Endothelial cell of umbilical vein (primary cell): Measurements from ENCODE around the gene PHB1. TPM values are rescaled to one million over a fixed set of nuclear protein-coding genes. Genes with fewer than 3 reads are reported as not detected.
A peak's percentile ranks its signal among the peaks of the same experiment; 100 is the strongest.

Source experiments
- BruUV-seq: library from RNA; stranded (reverse); fragments of 400-500 nt; replicated peaks from 2 replicates; lab custom pipeline; 2021; lab: Mats Ljungman, UMichigan
- CTCF ChIA-PET: fragments of 300-600, 350-600 bp; sonication (Branson Sonifier 250); formaldehyde crosslinking; loops from one replicate; lab custom pipeline; 2021; ENCODE audit warnings: antibody characterized with exemption, inconsistent platforms; lab: Charles Lee
- POLR2A ChIA-PET: fragments of 300-600, 350-600 bp; sonication (Branson Sonifier 250); formaldehyde crosslinking; loops from one replicate; lab custom pipeline; 2021; ENCODE audit warnings: antibody characterized with exemption, inconsistent platforms; lab: Charles Lee
- DNase-seq: peaks from one replicate; pipeline ENCODE4 v3.0.0-alpha.2; 2011; ENCODE audit warnings: low read depth, low spot score
- FAIRE-seq: peaks from 2 replicates; lab custom pipeline; 2011; peaks lifted over from hg19 to GRCh38; lab: Jason Lieb, UNC
- H2AFZ ChIP-seq: 2 replicates; pipeline ENCODE4 v1.6.0; 2012; ENCODE audit warnings: low read depth, low read length, control low read depth, inconsistent platforms
- H3K27ac ChIP-seq: 2 replicates; pipeline ENCODE4 v1.5.1; 2011; ENCODE audit warnings: low read depth, mild to moderate bottlenecking, control low read depth, low read length, moderate library complexity; ENCODE audit not compliant: insufficient read depth
- H3K27me3 ChIP-seq, 2 experiments: 2 replicates each; pipeline versions ENCODE4 v1.6.0 to v1.6.1; 2011; ENCODE audit warnings: low read length in 2 of 2, mixed read lengths in 1 of 2; ENCODE audit not compliant: control insufficient read depth in 2 of 2, insufficient read depth in 2 of 2
- H3K36me3 ChIP-seq, 2 experiments: 2 replicates in 1 of 2; 3 replicates in 1 of 2; pipeline ENCODE4 v1.5.1; 2011; ENCODE audit warnings: low read length in 2 of 2, mild to moderate bottlenecking in 1 of 2, moderate library complexity in 1 of 2; ENCODE audit not compliant: control insufficient read depth in 2 of 2, insufficient read depth in 2 of 2; ENCODE audit errors: extremely low read depth in 1 of 2
- H3K4me1 ChIP-seq: 3 replicates; pipeline ENCODE4 v1.5.1; 2011; ENCODE audit warnings: mild to moderate bottlenecking, low read length; ENCODE audit not compliant: control insufficient read depth, insufficient read depth; ENCODE audit errors: extremely low read depth
- H3K4me2 ChIP-seq: 2 replicates; pipeline ENCODE4 v1.6.1; 2011; ENCODE audit warnings: low read length, control low read depth, mixed read lengths; ENCODE audit not compliant: insufficient read depth
- H3K4me3 ChIP-seq, 3 experiments: fragments of 200-600 bp in 1 of 3; sonication (generic), shearing (Covaris generic) in 1 of 3; replicated peaks in 1 of 3; 2 replicates each; pipeline ENCODE4 v1.5.1; 2011 to 2016; ENCODE audit warnings: control low read depth in 3 of 3, low read length in 3 of 3, mild to moderate bottlenecking in 2 of 3, inconsistent platforms in 1 of 3, low read depth in 1 of 3, moderate library complexity in 1 of 3; ENCODE audit not compliant: insufficient read depth in 1 of 3
- H3K79me2 ChIP-seq: 2 replicates; pipeline ENCODE4 v1.6.0; 2012; ENCODE audit warnings: low read length, inconsistent platforms; ENCODE audit not compliant: control insufficient read depth, insufficient read depth
- H3K9ac ChIP-seq: replicated peaks from 2 replicates; pipeline ENCODE3; 2011; ENCODE audit warnings: low read length, control low read depth; ENCODE audit not compliant: insufficient read depth; ENCODE audit errors: extremely low read depth
- H3K9me1 ChIP-seq: replicated peaks from 3 replicates; pipeline ENCODE4 v1.6.0; 2011; ENCODE audit warnings: mild to moderate bottlenecking, low read length; ENCODE audit not compliant: control insufficient read depth, insufficient read depth; ENCODE audit errors: extremely low read depth
- H3K9me3 ChIP-seq: replicated peaks from 2 replicates; pipeline ENCODE4 v1.5.1; 2012; ENCODE audit warnings: low read length, inconsistent platforms; ENCODE audit not compliant: control insufficient read depth, insufficient read depth
- H4K20me1 ChIP-seq: replicated peaks from 2 replicates; pipeline ENCODE3; 2011; ENCODE audit warnings: mild to moderate bottlenecking, low read length; ENCODE audit not compliant: control insufficient read depth, insufficient read depth; ENCODE audit errors: extremely low read depth
- CTCF ChIP-seq, 2 donors: IDR thresholded peaks; 1 replicate in 1 of 2; 2 replicates in 1 of 2; pipeline ENCODE4 v1.5.1; 2011; ENCODE audit warnings: low read length in 2 of 2, mild to moderate bottlenecking in 2 of 2, moderate library complexity in 2 of 2, control low read depth in 1 of 2, inconsistent platforms in 1 of 2, low read depth in 1 of 2; ENCODE audit not compliant: insufficient read depth in 1 of 2; ENCODE audit errors: extremely low read depth in 1 of 2
- GATA2 ChIP-seq: IDR thresholded peaks from 2 replicates; pipeline ENCODE4 v1.7.0; 2011; ENCODE audit warnings: low read depth, mild to moderate bottlenecking, moderate library complexity, mixed read lengths, low read length; ENCODE audit not compliant: insufficient read length, insufficient read depth
- MYC ChIP-seq: IDR thresholded peaks from one replicate; pipeline ENCODE4 v1.6.1; 2011; ENCODE audit warnings: mild to moderate bottlenecking, low read depth, low read length
- POLR2A ChIP-seq: IDR thresholded peaks from 2 replicates; pipeline ENCODE4 v1.6.1; 2012; ENCODE audit warnings: low read depth, mild to moderate bottlenecking, control low read depth, low read length
- POLR2AphosphoS5 ChIP-seq: IDR thresholded peaks from 2 replicates; pipeline ENCODE4 v1.6.1; 2012; ENCODE audit warnings: low read depth, mild to moderate bottlenecking, control low read depth, low read length, moderate library complexity; ENCODE audit not compliant: insufficient read depth
- dilution Hi-C: fragments of 300-500 bp; cut with MboI; formaldehyde crosslinking; loops from one replicate; pipeline ENCODE4 v1.15.0; 2019; ENCODE audit warnings: low sequenced_read_pairs; ENCODE audit not compliant: extremely low pct_ligation_motif_present
- intact Hi-C: fragments of 100-400 bp; cut with micrococcal nuclease; formaldehyde crosslinking; loops from one replicate; pipeline ENCODE4 v1.10.0; 2022
- polyA plus RNA-seq, 4 experiments: library from polyadenylated mRNA; depleted of rRNA in 3 of 4; stranded (reverse) in 3 of 4; unstranded in 1 of 4; fragments of >200 nt; gene quantifications; 2 replicates each; pipeline versions ENCODE4 v1.2.1 to v1.2.3, GENCODE V29; 2011 to 2012; ENCODE audit warnings: missing spikeins in 1 of 4
- total RNA-seq: library from RNA; stranded (reverse); gene quantifications from 2 replicates; pipeline ENCODE4 v1.2.3, GENCODE V29; 2021

Gene PHB1
- total and polyA plus RNA-seq, 2 donors (not counting 3 experiments of a cell fraction or from before 2014, with no cell fraction given): 222 to 287 TPM

DNA sequence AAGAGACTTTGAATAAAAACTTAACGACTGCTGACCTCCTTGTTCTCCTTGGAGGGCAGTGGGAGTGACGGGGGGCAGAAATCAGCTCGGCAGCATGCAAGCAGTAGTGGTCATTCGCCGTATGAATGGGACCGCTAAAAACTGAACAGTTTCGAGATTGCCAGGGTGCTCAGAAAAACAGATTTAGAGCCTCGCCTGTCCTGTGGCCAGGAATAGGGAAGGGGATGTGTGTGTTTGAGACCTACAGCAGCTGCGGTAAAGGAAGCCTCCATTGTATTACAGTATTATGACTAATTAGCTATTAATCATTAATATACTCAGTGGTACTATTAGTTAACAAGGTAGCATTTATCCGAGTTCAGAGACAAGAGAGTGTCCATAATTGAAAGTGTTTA lies 52.0 kb downstream of the PHB1 start:
- TF ChIP-seq GATA2 (no peak), POLR2A (peak; percentile 48)
- peak overlapping the region; percentile 86 for H2AFZ ChIP-seq
- H3K36me3 ChIP-seq: no peaks in the 10 kb centered on the region
- peaks cover 5% of the 10 kb centered on the region for H4K20me1 ChIP-seq
- peak overlapping the region; percentile 68 to 75 (median 70) for H3K4me3 ChIP-seq
- H3K9me3 ChIP-seq: no peaks in the 10 kb centered on the region
- intact Hi-C loops: loop anchor here (1.0 to 2.0 kb wide), 2 partner anchors 32 to 47 kb away; no protein-coding TSS in a partner anchor
- ChIA-PET CTCF (interaction anchor here (0.9 to 1.0 kb wide), 2 partner anchors 8 to 31 kb away, joined by 3 read pairs; no protein-coding TSS in a partner anchor), POLR2A (no interaction called here)
- peaks cover 35% of the 10 kb centered on the region for H3K79me2 ChIP-seq
- DNase-seq (no peak), FAIRE-seq (no peak)
- H3K9ac ChIP-seq: peak overlapping the region; percentile 57
- H3K27ac ChIP-seq: no peak overlapping the region
- H3K4me2 ChIP-seq: peak overlapping the region; percentile 62
- peaks cover 19% of the 10 kb centered on the region for H3K4me1 ChIP-seq
- H3K9me1 ChIP-seq: no peaks in the 10 kb centered on the region
- BruUV-seq: no TSS peak
- no peaks in the 10 kb centered on the region for H3K27me3 ChIP-seq
- dilution Hi-C loops: no loop called here

DNA sequence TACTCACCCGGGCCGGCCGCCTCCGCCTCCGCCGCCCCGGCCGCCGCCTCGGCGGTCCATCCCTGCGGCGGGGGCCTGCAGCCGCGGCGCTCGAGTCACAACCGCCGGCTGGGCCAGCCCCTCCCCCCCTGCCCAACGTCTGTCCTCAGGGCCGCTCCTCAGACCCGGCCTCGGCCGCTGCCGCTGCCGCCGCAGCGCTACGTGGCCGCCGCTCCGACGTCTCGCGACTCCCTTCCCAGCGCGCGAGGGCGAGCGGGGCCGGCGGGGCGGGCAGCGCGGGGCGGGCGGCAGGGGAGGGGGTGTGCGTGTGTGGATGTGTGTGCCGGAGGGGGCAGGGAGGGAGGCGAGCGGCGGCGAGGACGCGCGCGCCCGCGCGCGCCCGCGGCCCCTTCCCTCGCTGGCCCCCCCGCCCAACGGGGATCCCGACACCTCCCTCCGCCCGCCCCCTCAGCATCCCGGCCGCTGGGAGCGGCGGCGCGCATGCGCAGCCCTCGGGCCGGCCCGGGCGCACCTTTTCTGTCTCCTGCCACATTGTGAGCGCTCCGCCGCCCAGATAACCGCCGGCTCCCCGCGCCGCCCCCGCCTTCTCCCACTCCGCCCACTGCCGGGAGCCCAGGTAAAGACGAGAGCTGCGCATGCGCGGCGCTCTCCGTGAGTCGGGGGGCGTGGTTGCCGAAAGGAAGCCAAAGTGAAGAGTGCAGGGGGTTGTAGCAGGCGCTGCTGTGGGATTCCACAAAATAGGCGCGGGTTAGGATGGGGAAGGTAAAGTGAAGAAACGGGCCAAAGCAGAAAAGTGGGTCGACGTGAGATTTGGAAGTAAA lies 52.6 kb downstream of the PHB1 start, which contains the start of gene ZNF652:
Gene ZNF652, minus strand, starts transcription at position 349 of the 821 bp plus-strand sequence. CDS start 44,525 bp downstream, outside the sequence.
- H3K9me3 ChIP-seq: no peaks in the 10 kb centered on the region
- peak within 1 kb of the TSS; percentile 68 to 75 (median 70) for H3K4me3 ChIP-seq
- no peaks in the 10 kb centered on the region for H3K27me3 ChIP-seq
- peak within 1 kb of the TSS; percentile 34 for H3K27ac ChIP-seq
- FAIRE-seq: peak; percentile 73
- no peaks in the 10 kb centered on the region for H3K36me3 ChIP-seq
- TF ChIP-seq MYC (no peak), CTCF (IDR thresholded peaks at IDR 0.05; ENCODE audit: extremely low read depth in 1 of 2, insufficient read depth in 1 of 2, low read depth in 1 of 2, low read length in 2 of 2) (no peak), POLR2AphosphoS5 (peak; percentile 62)
- intact Hi-C loops (loop anchor here (1.0 to 2.0 kb wide), 2 partner anchors 33 to 47 kb away; no protein-coding TSS in a partner anchor), dilution Hi-C loops (no loop called here)
- H3K9ac ChIP-seq: peak within 1 kb of the TSS; percentile 64
- H3K4me2 ChIP-seq: peak within 1 kb of the TSS; percentile 83
- H2AFZ ChIP-seq: peak within 1 kb of the TSS; percentile 86
- ChIA-PET POLR2A (no interaction called here), CTCF (interaction anchor here (0.7 to 3.3 kb wide), 5 partner anchors 9 to 194 kb away, joined by 3 to 17 read pairs (median 4); no protein-coding TSS in a partner anchor)
- BruUV-seq: no TSS peak
- H3K79me2 ChIP-seq: peaks cover 40% of the 10 kb centered on the region
- no peaks in the 10 kb centered on the region for H3K9me1 ChIP-seq
- peak; percentile 86 for DNase-seq
- H4K20me1 ChIP-seq: peaks cover 5% of the 10 kb centered on the region
- H3K4me1 ChIP-seq: peaks cover 19% of the 10 kb centered on the region
